ENCODE measurements around the gene ADGRG3. TPM values are rescaled to one million over a fixed set of nuclear protein-coding genes. Genes with fewer than 3 reads are reported as not detected.
A peak's percentile ranks its signal among the peaks of the same experiment; 100 is the strongest.

Gene ADGRG3
- total and polyA plus RNA-seq, 9 of the 15 experiments (the other 6 are each of a cell fraction or from before 2014, with no cell fraction given), result 0.09 to 0.52 (median 0.14) TPM; not detected in 3

DNA sequence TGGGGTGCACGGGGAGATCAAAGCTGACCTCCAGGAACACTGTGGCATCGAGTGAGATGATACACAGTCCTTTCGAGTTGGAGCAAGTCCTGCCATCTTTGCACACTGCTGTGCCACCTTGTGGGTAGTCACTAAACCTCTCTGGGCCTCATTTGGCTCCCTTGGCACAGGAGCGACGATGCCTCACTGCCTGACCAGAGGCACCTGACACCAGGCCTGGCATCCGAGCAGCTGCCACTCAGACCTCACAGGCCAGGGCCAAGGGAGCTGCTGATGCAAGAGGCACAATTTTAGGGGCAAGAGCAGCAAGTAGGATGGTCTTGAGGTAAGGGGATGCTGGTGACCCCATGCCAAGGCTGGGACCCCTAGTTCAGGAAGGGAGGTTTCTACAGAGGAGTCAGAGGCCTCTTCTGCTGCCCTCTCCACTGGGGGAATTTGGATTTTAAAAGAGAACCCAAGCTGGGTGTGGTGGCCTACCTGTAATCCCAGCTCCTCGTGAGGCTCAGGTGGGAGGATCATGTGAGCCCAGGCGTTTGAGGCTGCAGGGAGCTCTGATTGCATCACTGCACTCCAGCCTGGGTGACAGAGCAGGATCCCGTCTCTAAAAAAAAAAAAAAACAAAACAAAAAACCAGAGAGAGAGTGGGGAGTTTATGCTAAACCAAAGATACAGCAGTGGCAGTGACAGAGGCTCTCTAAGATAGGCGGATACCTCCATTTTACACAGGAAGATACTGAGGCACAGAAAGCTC, 46.4 kb upstream of the ADGRG3 start (continued):
- TF ChIP-seq L3MBTL2 (IDR thresholded peaks at IDR 0.05) (0 out of 2 replicates have a peak, but pooled peaks have one; percentile 27), ZNF584 (CRISPR knock-in tag; IDR thresholded peaks at IDR 0.05; ENCODE audit: low read depth) (no peak), ESRRA (IDR thresholded peaks at IDR 0.05; ENCODE audit: borderline replicate concordance, low read depth) (no peak), BRD9 (IDR thresholded peaks at IDR 0.05; ENCODE audit: low read depth, partially characterized antibody) (no peak), CBX1 (IDR thresholded peaks at IDR 0.05; ENCODE audit: low read depth) (no peak), MYBL2 (IDR thresholded peaks at IDR 0.05; ENCODE audit: low read depth) (no peak), MYBL2 (CRISPR knock-in tag; IDR thresholded peaks at IDR 0.05; ENCODE audit: borderline replicate concordance) (no peak), U2AF1 (optimal IDR thresholded peaks at IDR 0.05; ENCODE audit: low read depth, low read length) (no peak), SP2 (IDR thresholded peaks at IDR 0.05; ENCODE audit: extremely low read depth, low read depth, low read length, poor library complexity, severe bottlenecking) (no peak), SPI1 (IDR thresholded peaks at IDR 0.05; ENCODE audit: borderline replicate concordance, low read depth, low read length) (no peak), DDX20 (tag; IDR thresholded peaks at IDR 0.05; ENCODE audit: low read depth) (no peak), PCBP1 (IDR thresholded peaks at IDR 0.05; ENCODE audit: low read depth, low read length, poor library complexity, severe bottlenecking) (no peak), CAMTA2 (CRISPR knock-in tag; conservative IDR thresholded peaks at IDR 0.05) (no peak)
- TF ChIP-seq, protein P1, sequence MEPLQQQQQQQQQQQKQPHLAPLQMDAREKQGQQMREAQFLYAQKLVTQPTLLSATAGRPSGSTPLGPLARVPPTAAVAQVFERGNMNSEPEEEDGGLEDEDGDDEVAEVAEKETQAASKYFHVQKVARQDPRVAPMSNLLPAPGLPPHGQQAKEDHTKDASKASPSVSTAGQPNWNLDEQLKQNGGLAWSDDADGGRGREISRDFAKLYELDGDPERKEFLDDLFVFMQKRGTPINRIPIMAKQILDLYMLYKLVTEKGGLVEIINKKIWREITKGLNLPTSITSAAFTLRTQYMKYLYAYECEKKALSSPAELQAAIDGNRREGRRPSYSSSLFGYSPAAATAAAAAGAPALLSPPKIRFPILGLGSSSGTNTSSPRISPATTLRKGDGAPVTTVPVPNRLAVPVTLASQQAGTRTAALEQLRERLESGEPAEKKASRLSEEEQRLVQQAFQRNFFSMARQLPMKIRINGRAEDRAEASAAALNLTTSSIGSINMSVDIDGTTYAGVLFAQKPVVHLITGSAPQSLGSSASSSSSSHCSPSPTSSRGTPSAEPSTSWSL (CRISPR knock-in tag; IDR thresholded peaks at IDR 0.05; ENCODE audit: borderline replicate concordance), result no peak
- TF ChIP-seq, protein P2, sequence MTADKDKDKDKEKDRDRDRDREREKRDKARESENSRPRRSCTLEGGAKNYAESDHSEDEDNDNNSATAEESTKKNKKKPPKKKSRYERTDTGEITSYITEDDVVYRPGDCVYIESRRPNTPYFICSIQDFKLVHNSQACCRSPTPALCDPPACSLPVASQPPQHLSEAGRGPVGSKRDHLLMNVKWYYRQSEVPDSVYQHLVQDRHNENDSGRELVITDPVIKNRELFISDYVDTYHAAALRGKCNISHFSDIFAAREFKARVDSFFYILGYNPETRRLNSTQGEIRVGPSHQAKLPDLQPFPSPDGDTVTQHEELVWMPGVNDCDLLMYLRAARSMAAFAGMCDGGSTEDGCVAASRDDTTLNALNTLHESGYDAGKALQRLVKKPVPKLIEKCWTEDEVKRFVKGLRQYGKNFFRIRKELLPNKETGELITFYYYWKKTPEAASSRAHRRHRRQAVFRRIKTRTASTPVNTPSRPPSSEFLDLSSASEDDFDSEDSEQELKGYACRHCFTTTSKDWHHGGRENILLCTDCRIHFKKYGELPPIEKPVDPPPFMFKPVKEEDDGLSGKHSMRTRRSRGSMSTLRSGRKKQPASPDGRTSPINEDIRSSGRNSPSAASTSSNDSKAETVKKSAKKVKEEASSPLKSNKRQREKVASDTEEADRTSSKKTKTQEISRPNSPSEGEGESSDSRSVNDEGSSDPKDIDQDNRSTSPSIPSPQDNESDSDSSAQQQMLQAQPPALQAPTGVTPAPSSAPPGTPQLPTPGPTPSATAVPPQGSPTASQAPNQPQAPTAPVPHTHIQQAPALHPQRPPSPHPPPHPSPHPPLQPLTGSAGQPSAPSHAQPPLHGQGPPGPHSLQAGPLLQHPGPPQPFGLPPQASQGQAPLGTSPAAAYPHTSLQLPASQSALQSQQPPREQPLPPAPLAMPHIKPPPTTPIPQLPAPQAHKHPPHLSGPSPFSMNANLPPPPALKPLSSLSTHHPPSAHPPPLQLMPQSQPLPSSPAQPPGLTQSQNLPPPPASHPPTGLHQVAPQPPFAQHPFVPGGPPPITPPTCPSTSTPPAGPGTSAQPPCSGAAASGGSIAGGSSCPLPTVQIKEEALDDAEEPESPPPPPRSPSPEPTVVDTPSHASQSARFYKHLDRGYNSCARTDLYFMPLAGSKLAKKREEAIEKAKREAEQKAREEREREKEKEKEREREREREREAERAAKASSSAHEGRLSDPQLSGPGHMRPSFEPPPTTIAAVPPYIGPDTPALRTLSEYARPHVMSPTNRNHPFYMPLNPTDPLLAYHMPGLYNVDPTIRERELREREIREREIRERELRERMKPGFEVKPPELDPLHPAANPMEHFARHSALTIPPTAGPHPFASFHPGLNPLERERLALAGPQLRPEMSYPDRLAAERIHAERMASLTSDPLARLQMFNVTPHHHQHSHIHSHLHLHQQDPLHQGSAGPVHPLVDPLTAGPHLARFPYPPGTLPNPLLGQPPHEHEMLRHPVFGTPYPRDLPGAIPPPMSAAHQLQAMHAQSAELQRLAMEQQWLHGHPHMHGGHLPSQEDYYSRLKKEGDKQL (CRISPR knock-in tag; IDR thresholded peaks at IDR 0.05; ENCODE audit: borderline replicate concordance), result no peak
- TF ChIP-seq, protein P3, sequence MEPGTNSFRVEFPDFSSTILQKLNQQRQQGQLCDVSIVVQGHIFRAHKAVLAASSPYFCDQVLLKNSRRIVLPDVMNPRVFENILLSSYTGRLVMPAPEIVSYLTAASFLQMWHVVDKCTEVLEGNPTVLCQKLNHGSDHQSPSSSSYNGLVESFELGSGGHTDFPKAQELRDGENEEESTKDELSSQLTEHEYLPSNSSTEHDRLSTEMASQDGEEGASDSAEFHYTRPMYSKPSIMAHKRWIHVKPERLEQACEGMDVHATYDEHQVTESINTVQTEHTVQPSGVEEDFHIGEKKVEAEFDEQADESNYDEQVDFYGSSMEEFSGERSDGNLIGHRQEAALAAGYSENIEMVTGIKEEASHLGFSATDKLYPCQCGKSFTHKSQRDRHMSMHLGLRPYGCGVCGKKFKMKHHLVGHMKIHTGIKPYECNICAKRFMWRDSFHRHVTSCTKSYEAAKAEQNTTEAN (CRISPR knock-in tag; IDR thresholded peaks at IDR 0.05), result no peak
